Naive thymus-derived CD4-positive, alpha-beta T cell (primary cell): ENCODE data around the gene ATOX1. TPM values are rescaled to one million over a fixed set of nuclear protein-coding genes. Genes with fewer than 3 reads are reported as not detected.
"Not testable (repeated sequence)": the region's sequence is repeated elsewhere in the genome, so short reads cannot be mapped to it uniquely, and the experiment has no call there.

Experiments used
- ATAC-seq: fragments of 150-1000 bp; cut with Tn5 transposase; 2 replicates; pipeline ENCODE4 v1.10.0; 2021; ENCODE audit warnings: mild to moderate bottlenecking, moderate library complexity
- CTCF ChIA-PET: fragments of 350-600 bp; sonication (Branson Sonifier 250); formaldehyde crosslinking; loops from one replicate; lab custom pipeline; 2021; ENCODE audit warnings: antibody characterized with exemption; lab: Charles Lee
- POLR2A ChIA-PET: fragments of 350-600 bp; sonication (Branson Sonifier 250); formaldehyde crosslinking; loops from one replicate; lab custom pipeline; 2021; ENCODE audit warnings: antibody characterized with exemption, inconsistent platforms; lab: Charles Lee
- DNase-seq, 9 donors: peaks; one replicate each; pipeline versions ENCODE4 v3.0.0 to v3.0.0-alpha.2; 2020 to 2022; ENCODE audit warnings: mixed read lengths in 1 of 9
- H3K27ac ChIP-seq: one replicate; pipeline ENCODE4 v1.7.0; 2013; ENCODE audit warnings: mild to moderate bottlenecking, low read depth, low read length, moderate library complexity
- H3K27me3 ChIP-seq, 2 donors: one replicate each; pipeline ENCODE4 v1.7.0; 2013; ENCODE audit warnings: low read length in 2 of 2, mild to moderate bottlenecking in 2 of 2, moderate library complexity in 2 of 2; ENCODE audit not compliant: control insufficient read depth in 2 of 2, insufficient read depth in 2 of 2
- H3K36me3 ChIP-seq, 3 experiments: 1 replicate in 2 of 3; 2 replicates in 1 of 3; pipeline ENCODE4 v1.7.0; 2013; ENCODE audit warnings: low read length in 3 of 3, mild to moderate bottlenecking in 3 of 3, moderate library complexity in 1 of 3; ENCODE audit not compliant: insufficient read depth in 3 of 3, control insufficient read depth in 2 of 3
- H3K4me1 ChIP-seq, 2 donors: one replicate each; pipeline ENCODE4 v1.7.0; 2013; ENCODE audit warnings: low read length in 2 of 2, mild to moderate bottlenecking in 2 of 2, moderate library complexity in 1 of 2; ENCODE audit not compliant: control insufficient read depth in 2 of 2, insufficient read depth in 2 of 2
- H3K4me3 ChIP-seq: 2 replicates; pipeline ENCODE4 v1.7.0; 2013; ENCODE audit warnings: mild to moderate bottlenecking, low read length
- H3K9me3 ChIP-seq, 3 experiments: 1 replicate in 2 of 3; 2 replicates in 1 of 3; pipeline ENCODE4 v1.7.0; 2013; ENCODE audit warnings: low read length in 3 of 3; ENCODE audit not compliant: control insufficient read depth in 2 of 3
- H3K27ac Mint-ChIP-seq, 9 donors: one replicate each; pipeline ENCODE4 v1.8.0; 2020 to 2022; ENCODE audit warnings: mixed read lengths in 9 of 9, mild to moderate bottlenecking in 8 of 9, moderate library complexity in 5 of 9, inconsistent platforms in 2 of 9
- H3K27me3 Mint-ChIP-seq, 5 donors: one replicate each; pipeline ENCODE4 v1.8.0; 2021 to 2022; ENCODE audit warnings: mixed read lengths in 5 of 5, mild to moderate bottlenecking in 1 of 5
- H3K36me3 Mint-ChIP-seq, 5 donors: one replicate each; pipeline ENCODE4 v1.8.0; 2020 to 2022; ENCODE audit warnings: mixed read lengths in 5 of 5, mild to moderate bottlenecking in 3 of 5, inconsistent platforms in 1 of 5
- H3K4me1 Mint-ChIP-seq, 7 donors: one replicate each; pipeline ENCODE4 v1.8.0; 2020 to 2022; ENCODE audit warnings: mixed read lengths in 7 of 7, mild to moderate bottlenecking in 3 of 7, inconsistent platforms in 1 of 7
- H3K4me3 Mint-ChIP-seq, 10 donors: one replicate each; pipeline ENCODE4 v1.8.0; 2020 to 2022; ENCODE audit warnings: mild to moderate bottlenecking in 10 of 10, mixed read lengths in 10 of 10, moderate library complexity in 6 of 10, inconsistent platforms in 2 of 10
- H3K9me3 Mint-ChIP-seq, 11 donors: one replicate each; pipeline ENCODE4 v1.8.0; 2020 to 2022; ENCODE audit warnings: mixed read lengths in 11 of 11, mild to moderate bottlenecking in 4 of 11, inconsistent platforms in 1 of 11, moderate library complexity in 1 of 11
- intact Hi-C, 2 donors: fragments of 100-400 bp; cut with micrococcal nuclease; formaldehyde crosslinking; loops; one replicate each; pipeline ENCODE4 v1.15.1; 2023
- polyA plus RNA-seq, 2 donors: library from polyadenylated mRNA; unstranded; fragments of 300-500 nt; fragmentation: Illumina TruSeq; gene quantifications; one replicate each; pipeline ENCODE4 v1.2.3, GENCODE V29; 2021
- total RNA-seq, 6 experiments: library from RNA in 5 of 6; stranded (reverse) in 5 of 6; gene quantifications; 1 replicate in 5 of 6; 2 replicates in 1 of 6; pipeline ENCODE4 v1.2.3 and lab custom pipeline; 2021 to 2026

Gene ATOX1
- total and polyA plus RNA-seq, 7 experiments from 2014 or later, result 14.8 to 71.1 (median 29.9) TPM

GRCh38 chr5:151703227-151703626 lies 55.2 kb downstream of the ATOX1 start:
- Mint-ChIP-seq H3K27ac (no peak overlapping the region), H3K4me3 (no peak overlapping the region), H3K4me1 (no peaks in the 10 kb centered on the region), H3K27me3 (peaks cover 0 to 10% (median 6%) of the 10 kb centered on the region in 5 donors), H3K9me3 (no peaks in the 10 kb centered on the region), H3K36me3 (no peaks in the 10 kb centered on the region)
- ATAC-seq, result no peak
- no peaks in the 10 kb centered on the region for H3K9me3 ChIP-seq
- DNase-seq, result no peak
- no peaks in the 10 kb centered on the region for H3K36me3 ChIP-seq
- H3K27me3 ChIP-seq, result no peaks in the 10 kb centered on the region
- no peak overlapping the region for H3K4me3 ChIP-seq
- intact Hi-C loops, result no loop called here
- ChIA-PET CTCF (no interaction called here), POLR2A (no interaction called here)
- H3K4me1 ChIP-seq, result no peaks in the 10 kb centered on the region
- H3K27ac ChIP-seq, result no peak overlapping the region

GRCh38 chr5:151700820-151701219 lies 57.6 kb downstream of the ATOX1 start:
- Mint-ChIP-seq H3K36me3 (no peaks in the 10 kb centered on the region), H3K4me3 (no peak overlapping the region), H3K9me3 (no peaks in the 10 kb centered on the region), H3K27ac (no peak overlapping the region), H3K4me1 (no peaks in the 10 kb centered on the region), H3K27me3 (peaks cover 0 to 9% (median 5%) of the 10 kb centered on the region in 5 donors)
- no peak for DNase-seq
- ATAC-seq, result no peak
- Histone ChIP-seq H3K4me1 (no peaks in the 10 kb centered on the region), H3K36me3 (no peaks in the 10 kb centered on the region), H3K4me3 (no peak overlapping the region), H3K27ac (no peak overlapping the region), H3K9me3 (no peaks in the 10 kb centered on the region), H3K27me3 (no peaks in the 10 kb centered on the region)
- intact Hi-C loops, result no loop called here
- ChIA-PET POLR2A (no interaction called here), CTCF (interaction anchor here (0.7 kb wide), 1 partner anchor 40 kb away, joined by 3 read pairs; no protein-coding TSS in a partner anchor)

GRCh38 chr5:151700296-151700695 lies 58.1 kb downstream of the ATOX1 start:
- no peak overlapping the region for H3K4me3 Mint-ChIP-seq
- H3K27ac ChIP-seq, result no peak overlapping the region

GRCh38 chr5:151699071-151699901 lies 59.1 kb downstream of the ATOX1 start:
- Histone ChIP-seq H3K36me3 (no peaks in the 10 kb centered on the region), H3K4me3 (no peak overlapping the region), H3K4me1 (no peaks in the 10 kb centered on the region), H3K27ac (no peak overlapping the region), H3K9me3 (no peaks in the 10 kb centered on the region), H3K27me3 (no peaks in the 10 kb centered on the region)
- DNase-seq, result no peak
- POLR2A ChIA-PET, result no interaction called here
- no peaks in the 10 kb centered on the region for H3K9me3 Mint-ChIP-seq
- intact Hi-C loops, result no loop called here
- CTCF ChIA-PET, result interaction anchor here (1.0 kb wide), 1 partner anchor 41 kb away, joined by 3 read pairs; no protein-coding TSS in a partner anchor
- H3K27ac Mint-ChIP-seq, result no peak overlapping the region
- H3K4me3 Mint-ChIP-seq, result no peak overlapping the region
- no peaks in the 10 kb centered on the region for H3K36me3 Mint-ChIP-seq
- peaks cover 0 to 9% (median 5%) of the 10 kb centered on the region in 5 donors for H3K27me3 Mint-ChIP-seq
- no peak for ATAC-seq
- H3K4me1 Mint-ChIP-seq, result no peaks in the 10 kb centered on the region

More at GRCh38 chr5:151700296-151700695, 58.1 kb downstream of the ATOX1 start:
- Histone ChIP-seq H3K27me3 (no peaks in the 10 kb centered on the region), H3K9me3 (no peaks in the 10 kb centered on the region), H3K36me3 (no peaks in the 10 kb centered on the region), H3K4me3 (no peak overlapping the region), H3K4me1 (no peaks in the 10 kb centered on the region)
- H3K27ac Mint-ChIP-seq, result no peak overlapping the region
- DNase-seq (no peak), ATAC-seq (no peak)
- H3K27me3 Mint-ChIP-seq, result peaks cover 0 to 9% (median 5%) of the 10 kb centered on the region in 5 donors
- ChIA-PET CTCF (interaction anchor here (0.7 kb wide), 1 partner anchor 39 kb away, joined by 3 read pairs; no protein-coding TSS in a partner anchor), POLR2A (no interaction called here)
- no peaks in the 10 kb centered on the region for H3K9me3 Mint-ChIP-seq
- H3K4me1 Mint-ChIP-seq, result no peaks in the 10 kb centered on the region
- H3K36me3 Mint-ChIP-seq, result no peaks in the 10 kb centered on the region
- intact Hi-C loops, result no loop called here

GRCh38 chr5:151698081-151698480 lies 60.4 kb downstream of the ATOX1 start:
- H3K27me3 Mint-ChIP-seq, ATAC-seq, POLR2A ChIA-PET, H3K4me3 ChIP-seq, H3K4me1 ChIP-seq, H3K27ac Mint-ChIP-seq, H3K4me1 Mint-ChIP-seq, intact Hi-C loops, H3K36me3 Mint-ChIP-seq, H3K27me3 ChIP-seq, H3K4me3 Mint-ChIP-seq, H3K9me3 Mint-ChIP-seq, DNase-seq, H3K9me3 ChIP-seq, H3K27ac ChIP-seq, H3K36me3 ChIP-seq: not testable (repeated sequence)
- CTCF ChIA-PET, result interaction anchor here (1.0 kb wide), 1 partner anchor 42 kb away, joined by 3 read pairs; no protein-coding TSS in a partner anchor

GRCh38 chr5:151697452-151697851 lies 61.0 kb downstream of the ATOX1 start:
- no peaks in the 10 kb centered on the region for H3K27me3 ChIP-seq
- H3K4me3 ChIP-seq, result no peak overlapping the region
- no peak overlapping the region for H3K4me3 Mint-ChIP-seq
- no peaks in the 10 kb centered on the region for H3K36me3 Mint-ChIP-seq
- DNase-seq (no peak), ATAC-seq (no peak)
- no peaks in the 10 kb centered on the region for H3K9me3 ChIP-seq
- H3K4me1 Mint-ChIP-seq, result no peaks in the 10 kb centered on the region
- ChIA-PET POLR2A (no interaction called here), CTCF (no interaction called here)
- no peak overlapping the region for H3K27ac Mint-ChIP-seq
- H3K27ac ChIP-seq, result no peak overlapping the region
- H3K27me3 Mint-ChIP-seq, result peaks cover 0 to 6% (median 4%) of the 10 kb centered on the region in 5 donors
- H3K4me1 ChIP-seq, result no peaks in the 10 kb centered on the region
- intact Hi-C loops, result no loop called here
- no peaks in the 10 kb centered on the region for H3K36me3 ChIP-seq
- H3K9me3 Mint-ChIP-seq, result no peaks in the 10 kb centered on the region
